Stimulated activated CD4-positive, alpha-beta T cell treated with anti-CD3 and anti-CD28 coated beads, Interleukin-1b, Interleukin-23, amount 100 ng/mL, for 24 hours (primary cell): ENCODE results near the gene MIPEP.
"Not testable (repeated sequence)": the region's sequence is repeated elsewhere in the genome, so short reads cannot be mapped to it uniquely, and the experiment has no call there.

Source experiments
- DNase-seq, 4 experiments: peaks; one replicate each; pipeline ENCODE4 v3.0.0-alpha.2; 2020; ENCODE audit warnings: low read depth in 4 of 4, low spot score in 1 of 4

The MIPEP gene

GRCh38 chr13:23888658-23889614, at the start of gene MIPEP:
TSS of gene MIPEP (minus strand) at chr13:23889400. CDS start at chr13:23889320, 80 bp downstream.
- peak; percentile 81 to 88 (median 86) for DNase-seq

GRCh38 chr13:23934520-23934919, 45.3 kb upstream of the MIPEP start:
- no peak for DNase-seq

GRCh38 chr13:23928985-23929384, 39.8 kb upstream of the MIPEP start:
- no peak for DNase-seq

- no peak for DNase-seq
Measured at GRCh38 chr13:23923031-23923430, 33.8 kb upstream of the MIPEP start.

GRCh38 chr13:23922005-23922932, 33.1 kb upstream of the MIPEP start:
- DNase-seq: no peak

GRCh38 chr13:23921451-23921888, 32.3 kb upstream of the MIPEP start:
- no peak for DNase-seq

GRCh38 chr13:23919006-23919405, 29.8 kb upstream of the MIPEP start:
- no peak for DNase-seq

- no peak for DNase-seq
Measured at GRCh38 chr13:23918208-23918607, 29.0 kb upstream of the MIPEP start.

- no peak for DNase-seq
Measured at GRCh38 chr13:23915308-23915707, 26.1 kb upstream of the MIPEP start.

GRCh38 chr13:23912469-23912868, 23.3 kb upstream of the MIPEP start:
- no peak for DNase-seq

GRCh38 chr13:23909606-23910005, 20.4 kb upstream of the MIPEP start:
- no peak for DNase-seq

GRCh38 chr13:23905766-23906165, 16.6 kb upstream of the MIPEP start:
- no peak for DNase-seq

GRCh38 chr13:23903906-23904280, 14.7 kb upstream of the MIPEP start:
- no peak for DNase-seq

- DNase-seq: no peak
Measured at GRCh38 chr13:23902975-23903905, 14.0 kb upstream of the MIPEP start.

- DNase-seq: no peak
Measured at GRCh38 chr13:23901365-23901764, 12.2 kb upstream of the MIPEP start.

GRCh38 chr13:23899555-23899954, 10.4 kb upstream of the MIPEP start:
- DNase-seq: no peak

- DNase-seq: no peak
Measured at GRCh38 chr13:23898101-23898500, 8.9 kb upstream of the MIPEP start.

GRCh38 chr13:23897452-23897919, 8.3 kb upstream of the MIPEP start, which contains the start of gene C1QTNF9B:
TSS of gene C1QTNF9B (minus strand) at chr13:23897502.
- not testable (repeated sequence) for DNase-seq

GRCh38 chr13:23894746-23895145, 5.5 kb upstream of the MIPEP start:
- DNase-seq: not testable (repeated sequence)

- not testable (repeated sequence) for DNase-seq
Measured at GRCh38 chr13:23893791-23894190, 4.6 kb upstream of the MIPEP start.
